Measurements from ENCODE around the gene PTGIS.

The PTGIS gene

DNA sequence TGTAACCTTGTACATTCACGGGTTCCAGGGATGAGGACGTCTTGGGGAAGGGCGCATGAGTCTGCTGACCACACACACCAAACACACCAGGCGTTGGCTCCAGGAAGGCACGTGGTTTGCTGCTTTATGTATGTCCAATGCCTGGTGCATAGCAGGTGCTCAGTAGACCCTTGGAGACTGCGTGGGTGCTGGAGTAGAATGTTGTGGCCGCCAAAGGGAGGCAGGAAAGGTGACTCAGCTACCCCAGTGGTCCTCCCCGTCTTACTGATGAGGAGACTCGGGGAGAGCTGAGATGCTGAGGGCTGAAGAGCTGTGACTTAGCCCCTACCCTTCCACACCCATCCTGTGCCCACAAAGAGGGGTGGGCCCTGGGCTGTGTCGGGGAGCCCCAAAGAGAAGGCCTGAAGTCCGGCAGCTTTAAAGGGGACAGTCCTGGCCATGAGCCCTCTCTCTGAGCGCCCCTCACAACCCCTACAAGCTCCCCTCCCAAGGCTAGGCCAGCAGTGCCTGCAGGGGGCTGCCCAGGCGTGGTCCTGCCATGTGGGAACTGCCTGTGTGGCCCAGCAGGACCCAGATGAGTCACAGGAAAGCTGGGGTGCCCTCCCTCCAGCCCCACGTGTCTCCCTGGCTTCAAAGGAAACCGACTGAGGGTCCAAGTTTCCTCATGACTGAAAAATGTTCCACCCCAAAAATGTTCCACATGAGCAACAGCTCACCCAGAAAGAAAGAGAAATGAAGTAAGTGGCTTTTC is 28.0 kb upstream of the PTGIS start:
- DNase-seq (ENCODE audit: low spot score) = no peak

DNA sequence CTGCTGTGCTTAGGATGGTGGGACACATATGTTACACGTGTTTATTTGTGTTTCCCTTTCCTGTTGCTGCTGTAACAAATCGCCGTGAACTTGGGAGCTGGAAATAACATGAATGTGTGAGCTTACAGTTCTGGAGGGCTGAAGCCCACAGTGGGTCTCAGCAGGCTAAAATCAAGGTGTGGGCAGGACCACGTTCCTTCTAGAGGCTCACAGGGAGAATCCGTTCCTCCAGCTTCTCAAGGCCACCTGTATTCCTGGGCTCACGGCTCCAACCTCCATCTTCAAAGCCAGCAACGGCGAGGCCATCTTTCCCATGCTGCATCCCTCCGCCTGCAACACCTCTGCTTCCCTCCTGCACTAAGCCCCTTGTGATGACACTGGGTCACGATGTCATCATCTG is 27.4 kb upstream of the PTGIS start:
- DNase-seq (ENCODE audit: low spot score) = no peak

DNA sequence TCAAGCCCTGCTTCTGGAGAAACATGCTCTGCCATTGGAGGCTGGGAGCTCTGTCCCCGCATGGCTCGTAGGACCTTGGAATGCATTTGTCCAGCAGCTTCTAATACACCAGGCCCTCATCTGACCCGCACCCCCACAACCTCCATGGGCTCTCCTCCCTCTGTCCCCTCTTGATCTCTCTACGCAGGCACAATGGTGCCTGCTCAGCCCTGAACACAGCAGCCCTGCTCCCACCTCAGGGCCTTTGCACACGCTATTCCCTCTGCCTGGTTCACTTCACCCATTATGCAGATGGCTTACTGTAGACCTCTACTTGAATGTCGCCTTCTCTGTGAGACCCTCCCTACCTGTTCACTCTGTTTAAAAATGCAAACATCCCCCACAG is 27.0 kb upstream of the PTGIS start:
- DNase-seq (ENCODE audit: low spot score) = no peak

DNA sequence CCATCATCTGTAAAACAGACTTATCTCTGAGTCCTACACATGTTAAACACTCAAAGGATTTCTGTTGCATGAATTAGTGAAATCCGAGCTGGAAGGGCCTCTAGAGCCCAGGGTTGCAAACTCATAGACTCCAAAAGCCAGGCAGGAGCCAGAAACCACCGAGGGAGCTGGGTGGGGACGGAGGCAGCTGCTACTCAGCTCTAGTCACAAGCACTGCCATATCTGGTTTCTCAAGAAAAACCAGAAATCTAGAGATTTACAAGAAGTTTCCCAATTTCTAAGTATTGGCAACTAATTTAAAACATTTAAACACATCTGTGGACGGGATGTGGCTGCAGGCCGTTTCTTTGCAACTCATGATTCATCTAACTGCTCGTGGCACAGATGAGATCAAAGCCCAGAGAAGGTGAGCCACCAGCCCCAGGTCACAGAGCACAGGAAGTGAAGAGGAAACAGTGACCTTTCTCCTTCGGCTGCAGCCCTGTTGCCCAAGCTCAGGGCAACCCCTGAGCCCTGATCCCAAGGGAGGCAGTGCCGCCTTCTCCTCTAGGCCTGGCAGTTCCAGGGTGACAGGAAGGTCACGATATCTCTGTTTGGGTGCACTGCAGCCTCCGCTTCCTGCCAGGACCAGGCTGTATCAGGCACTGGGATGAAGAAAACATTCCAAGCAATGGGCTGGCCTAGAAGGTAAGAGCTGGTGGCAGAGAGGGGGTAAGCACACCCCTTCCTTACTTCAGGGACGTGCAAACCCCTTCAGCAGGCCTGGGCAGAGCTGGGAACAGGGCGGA is 26.4 kb upstream of the PTGIS start:
- DNase-seq (ENCODE audit: low spot score) = no peak

DNA sequence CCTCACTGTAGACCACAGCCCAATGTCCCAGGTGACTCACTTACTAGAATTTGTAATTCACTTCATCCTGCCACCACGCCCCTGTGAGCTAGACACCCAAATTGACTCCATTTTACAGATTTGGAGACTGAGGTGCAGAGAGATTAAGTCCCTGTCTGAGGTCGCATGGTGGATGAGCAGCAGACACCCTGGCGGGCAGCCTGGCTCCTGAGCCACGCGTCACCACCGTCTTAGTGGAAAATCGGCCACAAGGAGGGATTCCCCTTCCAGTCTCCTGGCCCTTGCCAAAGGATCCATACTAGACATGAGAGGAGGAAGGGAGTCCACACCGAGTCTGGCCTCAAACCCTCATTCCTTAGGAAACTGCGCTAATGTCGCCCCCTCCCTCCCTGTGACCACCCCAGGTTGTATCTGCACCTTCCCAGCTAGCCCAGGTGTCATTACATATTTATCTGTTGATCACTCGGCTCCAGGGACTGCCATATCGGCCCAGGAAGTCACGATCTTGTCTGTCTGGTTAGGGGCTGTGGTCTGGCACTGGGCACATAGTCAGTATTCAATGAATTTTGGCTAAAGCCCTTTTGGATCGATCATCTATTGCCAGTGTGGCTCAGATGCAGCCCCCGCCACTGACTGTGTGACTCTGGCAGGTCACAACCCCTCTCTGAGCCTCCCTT is 25.7 kb upstream of the PTGIS start:
- DNase-seq (ENCODE audit: low spot score) = no peak

DNA sequence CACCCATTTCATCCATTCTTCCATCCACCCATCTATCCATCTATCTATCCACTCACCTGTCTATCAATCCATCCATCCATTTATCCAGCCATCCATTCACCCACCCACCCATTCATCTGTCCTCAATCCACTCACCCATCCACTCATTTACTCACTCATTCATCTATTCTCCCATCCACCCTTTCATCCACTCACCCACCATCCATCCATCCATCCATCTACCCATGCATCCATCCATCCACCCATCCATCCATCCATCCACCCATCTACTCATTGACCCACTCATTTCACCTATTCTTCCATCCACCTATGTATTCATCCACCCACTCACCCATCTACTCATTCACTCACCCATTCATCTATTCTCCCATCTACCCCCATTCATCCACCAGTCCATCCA is 24.2 kb upstream of the PTGIS start:
- no peak for DNase-seq (ENCODE audit: low spot score)

DNA sequence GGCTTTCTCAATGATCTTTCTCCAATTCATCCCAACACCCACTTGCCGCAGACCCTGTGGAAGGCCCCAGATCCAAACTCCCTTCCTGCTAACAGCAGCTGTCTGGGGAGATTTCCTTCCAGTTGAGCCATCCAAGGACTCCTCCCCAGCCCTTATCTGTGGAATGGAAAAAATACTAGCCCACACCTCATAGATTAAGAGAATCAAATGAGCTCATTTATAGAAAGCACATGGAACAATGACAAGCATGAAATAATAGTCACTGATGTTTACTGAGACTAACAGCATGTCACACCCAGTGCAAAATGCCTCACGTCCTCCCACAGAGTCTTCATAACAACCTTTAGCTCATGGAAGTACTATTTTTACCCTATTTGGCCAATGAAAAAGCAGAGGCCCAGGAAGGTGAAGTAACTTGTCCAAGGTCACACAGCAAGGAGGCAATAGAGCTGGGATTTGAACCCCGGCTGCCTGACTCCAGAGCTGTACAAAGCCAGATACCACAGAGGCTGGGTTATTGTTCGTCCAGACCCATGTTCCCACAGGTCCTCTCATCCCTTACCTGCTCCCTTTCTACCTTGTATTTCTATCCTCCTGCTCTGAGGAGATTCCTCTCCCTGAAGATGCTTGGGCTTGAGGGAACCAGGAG is 23.4 kb upstream of the PTGIS start:
- DNase-seq (ENCODE audit: low spot score) = no peak

DNA sequence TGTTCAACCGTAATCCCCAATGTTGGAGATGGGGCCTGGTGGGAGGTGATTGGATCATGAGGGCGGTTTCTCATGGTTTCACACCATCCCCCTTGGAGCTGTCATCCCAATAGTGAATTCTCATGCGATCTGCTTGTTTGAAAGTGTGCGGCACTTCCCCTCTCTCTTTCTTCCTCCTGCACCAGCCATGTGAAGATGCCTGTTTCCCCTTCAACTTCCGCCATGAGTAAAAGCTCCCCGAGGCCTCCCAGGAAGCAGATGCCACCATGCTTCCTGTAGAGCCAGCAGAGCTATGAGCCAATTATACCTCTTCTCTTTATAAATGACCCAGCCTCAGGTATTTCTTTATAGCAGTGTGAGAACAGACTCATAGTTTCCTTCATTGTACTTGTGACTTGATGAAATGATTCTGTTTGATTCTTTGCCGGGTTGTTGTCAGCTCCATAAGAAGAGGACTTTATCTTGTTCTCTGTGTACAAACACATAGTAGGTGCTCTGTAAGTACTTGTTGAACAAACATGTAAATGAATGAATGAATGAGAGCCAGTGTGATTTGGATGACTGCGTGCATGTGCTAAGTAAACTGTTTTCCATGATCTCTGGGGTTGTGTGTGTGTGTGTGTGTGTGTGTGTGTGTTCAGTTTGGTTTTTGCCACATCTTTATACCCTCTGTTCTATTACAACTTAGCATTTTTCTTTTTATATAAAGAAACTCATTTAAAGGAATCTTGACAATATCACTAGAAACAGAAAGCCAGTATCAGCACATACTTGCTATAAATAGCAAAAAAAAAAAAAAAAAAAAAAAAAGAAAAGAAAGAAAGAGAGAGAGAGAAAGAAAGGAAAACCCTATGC is 22.5 kb upstream of the PTGIS start:
- no peak for DNase-seq (ENCODE audit: low spot score)

DNA sequence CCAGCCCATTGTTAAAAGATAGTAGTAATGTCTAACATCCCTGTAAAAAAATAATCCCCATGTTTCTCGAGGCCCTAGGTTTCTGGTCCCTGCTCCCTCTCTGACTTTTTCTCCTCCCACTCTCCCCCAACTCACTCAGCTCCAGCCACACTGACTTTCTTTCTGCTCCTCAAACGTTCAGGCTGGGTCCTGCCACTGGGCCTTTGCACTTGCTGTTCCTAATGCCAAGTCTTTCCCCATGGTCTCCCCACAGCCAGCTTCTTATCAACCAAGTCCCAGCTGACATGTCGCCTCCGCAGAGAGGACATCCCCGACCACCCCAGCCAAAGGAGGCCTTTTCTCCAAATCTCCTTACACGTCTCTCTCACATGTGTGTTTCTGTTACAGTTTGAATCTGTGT is 21.8 kb upstream of the PTGIS start:
- no peak for DNase-seq (ENCODE audit: low spot score)

DNA sequence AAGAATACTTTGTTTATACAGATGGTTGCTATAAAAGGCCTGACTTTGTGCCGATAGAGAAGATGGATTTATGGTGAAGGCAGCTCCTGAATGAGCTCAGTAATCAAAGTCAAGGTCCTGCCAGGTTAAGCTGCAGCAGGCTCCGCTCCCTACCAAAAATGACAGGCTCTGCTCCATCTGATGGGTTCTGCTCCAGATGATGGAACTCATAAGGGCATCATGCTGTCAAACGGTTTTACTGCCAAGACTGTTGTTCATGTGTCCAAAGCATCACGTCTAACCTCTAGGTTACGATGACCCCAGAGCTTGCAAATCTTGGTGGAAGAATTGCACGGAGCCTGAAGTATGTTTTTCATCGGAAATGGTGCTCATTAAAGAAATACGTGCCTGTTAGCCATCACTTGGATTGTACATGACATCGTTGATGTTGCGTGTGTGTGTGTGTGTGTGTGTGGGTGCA is 19.2 kb upstream of the PTGIS start:
- DNase-seq (ENCODE audit: low spot score) = no peak

DNA sequence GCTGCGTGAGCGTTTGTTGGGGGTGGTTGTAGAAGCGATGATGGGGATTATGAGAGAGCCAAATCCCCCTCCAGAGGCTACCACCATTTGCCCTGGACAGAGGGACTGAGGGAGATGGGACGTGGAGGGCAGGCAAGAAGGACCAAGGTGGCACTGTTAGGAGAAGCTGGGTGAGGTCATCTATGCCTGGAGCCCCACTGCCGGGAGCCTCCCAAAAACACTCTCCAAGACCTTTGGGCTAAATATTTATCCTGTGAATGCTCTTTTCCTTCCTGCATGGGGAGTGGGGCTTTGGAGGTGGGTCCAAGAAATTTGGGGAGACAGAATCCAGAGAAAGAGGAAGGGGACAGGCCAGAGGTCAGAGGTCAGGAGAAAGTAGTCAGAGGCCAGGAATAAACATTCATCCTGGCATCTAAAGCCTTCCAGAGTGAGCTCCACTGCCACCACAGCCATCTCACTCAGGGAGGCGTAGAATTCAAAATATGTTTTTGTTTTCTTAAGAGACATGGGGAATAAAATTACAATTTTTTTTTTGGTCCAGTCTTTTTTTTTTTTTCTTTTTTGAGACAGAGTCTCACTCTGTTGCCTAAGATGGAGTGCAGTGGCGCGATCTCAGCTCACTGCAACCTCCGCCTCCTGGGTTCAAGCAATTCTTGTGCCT is 17.8 kb upstream of the PTGIS start:
- no peak for DNase-seq (ENCODE audit: low spot score)

DNA sequence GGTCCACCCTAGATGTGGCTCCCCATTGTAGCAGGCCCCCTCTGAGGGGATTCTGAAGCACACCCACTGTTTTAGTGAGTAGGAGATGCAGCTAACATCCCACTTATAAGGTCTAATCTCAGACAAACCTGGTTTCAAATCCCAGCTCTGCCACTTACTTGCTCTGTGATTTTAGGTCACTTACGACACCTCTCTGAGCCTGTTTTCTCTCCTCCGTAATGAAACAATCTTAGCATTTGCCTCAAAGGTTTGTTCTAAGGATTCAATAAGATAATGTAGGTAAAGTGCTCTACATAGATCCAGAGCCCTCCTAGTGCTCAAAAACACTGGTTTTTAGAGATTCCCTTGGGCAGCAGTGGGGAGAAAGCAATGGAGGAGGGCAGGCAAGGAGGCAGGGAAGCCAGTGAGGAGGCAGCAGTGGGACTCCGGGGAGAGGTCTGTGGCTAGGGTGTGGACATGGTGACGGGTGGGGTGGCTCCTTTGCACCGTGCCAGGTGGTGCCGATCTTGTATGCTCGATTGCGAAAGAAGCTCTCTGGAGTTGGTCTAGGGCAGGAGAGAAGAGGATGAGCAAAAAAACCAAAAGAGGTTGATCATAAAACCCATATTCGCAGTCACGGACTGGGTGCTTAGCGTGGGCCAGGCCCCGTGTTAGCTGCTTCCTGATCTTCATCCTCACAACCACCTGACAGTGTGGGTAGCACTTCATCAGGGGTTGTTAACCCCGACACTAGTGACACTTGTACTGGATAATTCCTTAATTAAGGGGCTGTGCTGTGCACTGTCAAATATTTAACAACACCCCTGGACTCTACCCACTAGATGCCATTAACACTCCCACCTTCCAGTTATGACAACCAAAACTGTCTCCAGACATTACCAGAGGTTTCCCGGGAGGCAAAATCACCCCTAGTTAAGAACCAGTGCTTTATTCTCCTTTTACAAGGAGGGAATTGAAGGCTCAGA is 16.8 kb upstream of the PTGIS start:
- no peak for DNase-seq (ENCODE audit: low spot score)

DNA sequence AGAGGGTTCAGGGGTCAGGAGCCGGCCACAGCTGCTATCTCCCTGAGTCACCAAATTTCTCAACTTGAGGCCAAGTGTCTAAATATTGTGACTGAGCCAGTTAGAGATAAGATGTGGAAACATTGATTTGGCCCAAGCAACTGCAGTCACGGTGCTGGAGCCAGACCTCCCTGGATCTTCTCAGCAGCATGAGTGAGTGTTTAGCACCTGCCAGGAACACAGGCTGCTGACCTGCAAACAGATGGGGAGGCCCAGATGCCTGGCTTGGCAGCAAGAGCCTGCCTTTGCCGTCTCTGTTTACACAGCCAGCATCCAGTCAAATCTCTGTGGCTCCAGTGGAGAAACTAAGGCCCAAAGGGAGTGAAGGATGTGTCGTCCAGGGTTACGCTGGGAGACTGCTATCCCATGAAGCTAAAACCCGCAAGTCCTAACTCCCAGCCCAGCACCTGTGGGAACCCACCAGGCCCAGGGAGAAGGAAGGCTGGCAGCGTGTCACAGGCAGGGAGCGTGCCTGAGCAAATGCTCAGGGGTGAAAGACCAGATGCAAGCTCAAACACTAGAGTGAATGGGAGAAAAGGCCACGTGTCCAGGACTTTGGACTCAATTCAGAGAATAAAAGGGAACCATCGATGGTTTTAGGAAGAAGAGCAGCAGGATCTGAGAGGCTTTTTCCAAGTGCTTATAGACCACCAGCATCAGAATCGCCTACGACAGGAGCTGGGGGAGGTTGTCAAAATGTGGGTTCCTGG is 15.9 kb upstream of the PTGIS start:
- DNase-seq (ENCODE audit: low spot score) = no peak

DNA sequence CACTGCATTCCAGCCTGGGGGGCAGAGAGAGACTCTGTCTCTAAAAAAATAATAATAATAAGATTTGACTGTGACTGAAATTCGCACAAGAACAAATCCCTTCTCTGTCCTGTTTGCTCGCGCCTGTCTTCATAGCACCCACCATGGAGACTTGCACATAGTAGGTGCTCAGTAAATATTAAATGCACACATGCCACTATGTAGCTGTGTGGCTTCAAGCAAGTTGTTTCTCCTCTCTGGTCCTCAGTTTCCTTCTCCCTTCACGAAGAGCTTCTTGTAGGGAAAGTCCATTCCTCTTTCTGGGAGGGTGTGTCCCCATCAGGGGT is 15.4 kb upstream of the PTGIS start:
- no peak for DNase-seq (ENCODE audit: low spot score)

DNA sequence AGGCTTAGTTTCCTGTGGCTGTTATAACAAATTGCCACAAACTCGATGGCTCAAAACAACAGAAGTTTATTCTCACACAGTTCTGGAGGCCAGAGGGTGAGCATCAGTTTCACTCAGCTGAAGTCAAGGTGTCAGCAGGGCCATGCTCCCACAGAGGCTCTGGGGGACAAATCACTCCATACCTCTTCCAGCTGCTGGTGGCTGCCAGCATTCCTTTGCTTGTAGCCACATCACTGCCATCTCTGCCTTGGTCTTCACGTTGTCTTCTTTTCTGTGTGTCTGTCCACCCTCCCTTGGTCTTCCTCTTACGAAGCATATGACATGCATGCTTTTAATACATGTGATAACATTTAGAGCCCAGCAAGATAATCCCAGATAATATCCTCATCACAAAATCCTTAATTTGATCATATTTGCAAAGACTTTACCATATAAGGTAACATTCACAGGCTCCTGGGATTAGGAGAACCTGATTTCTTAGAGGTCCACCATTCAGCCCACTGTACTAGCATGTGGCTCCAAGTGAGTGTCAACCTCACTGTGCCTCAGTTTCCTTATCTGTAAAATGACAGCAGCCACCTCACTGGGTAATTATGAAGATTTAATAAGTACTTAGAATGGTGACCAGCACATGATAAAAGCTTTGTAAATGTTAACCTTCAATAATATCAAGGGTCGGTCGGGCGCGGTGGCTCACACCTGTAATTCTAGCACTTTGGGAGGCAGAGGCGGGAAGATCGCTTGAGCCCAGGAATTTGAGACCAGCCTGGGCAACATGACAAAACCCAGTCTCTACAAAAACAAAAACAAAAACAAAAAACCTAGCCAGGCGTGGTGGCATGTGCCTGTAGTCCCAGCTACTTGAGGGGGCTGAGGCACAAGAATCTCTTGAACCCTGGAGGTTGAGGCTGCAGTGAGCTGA is 14.7 kb upstream of the PTGIS start:
- DNase-seq (ENCODE audit: low spot score) = no peak

DNA sequence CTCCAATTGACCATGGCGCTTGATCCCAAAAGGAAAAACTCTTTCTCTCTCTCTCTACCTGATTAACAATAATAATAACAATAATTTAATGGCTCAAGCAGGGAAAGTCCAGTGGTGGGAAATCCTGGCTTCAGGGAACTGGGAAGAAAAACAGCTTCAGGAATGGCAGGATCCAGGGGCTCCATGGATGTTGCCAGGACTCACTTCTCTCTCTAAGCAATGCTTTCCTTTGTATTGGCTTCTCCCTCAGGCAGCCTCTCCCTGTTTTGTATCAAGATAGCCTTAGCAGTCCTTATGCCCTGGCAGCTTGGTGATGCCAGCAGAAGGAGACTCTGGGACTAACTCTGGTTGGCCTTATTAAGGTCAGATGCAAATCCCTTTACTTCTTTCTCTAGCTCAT is 13.5 kb upstream of the PTGIS start:
- DNase-seq (ENCODE audit: low spot score) = no peak

DNA sequence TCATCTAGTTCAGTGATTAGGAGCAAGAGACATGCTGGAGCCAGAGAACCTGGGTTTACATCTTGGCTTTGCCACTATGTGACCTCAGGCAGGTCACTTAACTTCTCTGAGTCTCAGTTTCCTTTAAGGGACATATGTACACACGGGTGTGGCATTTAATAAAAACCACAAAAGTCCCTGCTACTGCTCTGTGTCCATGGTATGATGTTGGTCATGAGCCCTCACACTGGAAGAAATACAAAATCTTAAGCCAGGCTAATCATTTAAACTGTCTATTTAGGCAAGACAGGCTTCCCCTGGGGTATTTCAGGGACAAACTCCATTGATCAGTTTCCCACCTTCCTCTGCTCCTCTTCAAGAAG is 12.9 kb upstream of the PTGIS start:
- DNase-seq (ENCODE audit: low spot score) = no peak
